ENCODE results near the gene PIH1D1. TPM values are rescaled to one million over a fixed set of nuclear protein-coding genes. Genes with fewer than 3 reads are reported as not detected.

Gene PIH1D1
- total and polyA plus RNA-seq, 2 of the 13 experiments (the other 11 are each of a cell fraction or from before 2014, with no cell fraction given) = 110 to 137 TPM

- TF ChIP-seq ZNF224 (CRISPR knock-in tag; IDR thresholded peaks at IDR 0.05) (no peak), TBP (CRISPR knock-in tag; IDR thresholded peaks at IDR 0.05) (no peak), BATF2 (CRISPR knock-in tag; IDR thresholded peaks at IDR 0.05) (no peak), ZNF737 (CRISPR knock-in tag; IDR thresholded peaks at IDR 0.05; ENCODE audit: borderline replicate concordance) (peak; percentile 76; the same call in 1 of the 2 replicates), ATF1 (CRISPR knock-in tag; IDR thresholded peaks at IDR 0.05) (peak; percentile 96), FOXC1 (CRISPR knock-in tag; IDR thresholded peaks at IDR 0.05; ENCODE audit: borderline replicate concordance) (peak; percentile 52; the same call in 1 of the 2 replicates), E2F2 (CRISPR knock-in tag; IDR thresholded peaks at IDR 0.05; ENCODE audit: borderline replicate concordance) (no peak), XBP1 (CRISPR knock-in tag; IDR thresholded peaks at IDR 0.05) (peak; percentile 77; the same call in 1 of the 2 replicates), MAZ (IDR thresholded peaks at IDR 0.05; ENCODE audit: borderline replicate concordance, low read depth, low read length) (0 out of 2 replicates have a peak, but pooled peaks have one; percentile 51), MAZ (CRISPR knock-in tag; IDR thresholded peaks at IDR 0.05; ENCODE audit: low read depth) (peak; percentile 74), SKIL (CRISPR knock-in tag; IDR thresholded peaks at IDR 0.05; ENCODE audit: borderline replicate concordance) (no peak), MXD1 (CRISPR knock-in tag; IDR thresholded peaks at IDR 0.05) (0 out of 2 replicates have a peak, but pooled peaks have one; percentile 49), HNF1B (CRISPR knock-in tag; IDR thresholded peaks at IDR 0.05) (peak; percentile 20; the same call in 1 of the 2 replicates), ZNF564 (CRISPR knock-in tag; IDR thresholded peaks at IDR 0.05) (no peak), ZNF674 (CRISPR knock-in tag; IDR thresholded peaks at IDR 0.05; ENCODE audit: low read depth) (no peak), ZNF83 (CRISPR knock-in tag; IDR thresholded peaks at IDR 0.05; ENCODE audit: borderline replicate concordance) (no peak), ELF1 (CRISPR knock-in tag; IDR thresholded peaks at IDR 0.05) (peak; percentile 92), ZNF512B (CRISPR knock-in tag; IDR thresholded peaks at IDR 0.05; ENCODE audit: borderline replicate concordance) (no peak), REL (CRISPR knock-in tag; conservative IDR thresholded peaks at IDR 0.05) (0 out of 2 replicates have a peak, but pooled peaks have one; percentile 21)
Observed at GRCh38 chr19:49487277-49488045, 35.8 kb upstream of the PIH1D1 start, which contains the start of gene RPL13A (continued).
